ENCODE data around the gene PTHLH.

PTHLH gene

DNA sequence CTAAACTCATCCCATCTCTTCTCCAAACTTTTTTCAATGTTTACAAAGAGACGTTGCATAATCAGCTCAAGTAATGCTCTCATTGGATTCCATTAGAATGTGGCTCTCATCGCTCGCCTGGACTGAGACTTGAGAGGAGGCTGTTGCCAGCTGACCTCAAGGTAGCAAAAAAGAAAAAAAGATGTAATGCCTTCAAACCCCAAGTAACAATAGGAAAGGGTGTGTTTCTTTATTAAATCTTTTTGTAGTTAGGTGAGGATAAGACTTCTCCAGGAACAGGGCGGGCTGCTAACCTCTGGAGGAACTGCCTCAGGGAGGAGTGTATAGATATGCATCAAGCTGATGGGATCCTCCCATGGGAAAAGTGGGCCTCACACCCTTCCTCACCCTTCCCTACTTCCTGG lies 956 bp upstream of the PTHLH start:
- no peak for DNase-seq

DNA sequence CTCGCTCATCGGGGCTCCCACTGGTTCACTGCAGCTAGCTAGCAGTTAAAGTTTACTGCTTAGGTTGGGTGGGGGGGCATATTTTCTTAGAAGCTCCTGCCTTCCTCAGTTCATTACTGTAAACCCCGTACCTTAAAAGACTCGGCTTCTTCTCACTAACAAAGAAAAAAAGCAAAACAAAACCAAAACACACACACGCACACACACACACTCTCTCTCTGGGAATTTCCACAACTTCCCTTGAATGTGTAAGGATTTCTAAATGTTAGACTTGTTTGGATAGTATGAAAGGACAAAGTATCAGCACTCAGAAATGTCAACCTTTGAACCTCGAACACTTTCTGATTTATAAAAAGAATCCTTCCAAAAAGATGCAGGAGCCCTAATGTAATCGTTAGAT lies 927 bp downstream of the PTHLH start:
- no peak for DNase-seq

DNA sequence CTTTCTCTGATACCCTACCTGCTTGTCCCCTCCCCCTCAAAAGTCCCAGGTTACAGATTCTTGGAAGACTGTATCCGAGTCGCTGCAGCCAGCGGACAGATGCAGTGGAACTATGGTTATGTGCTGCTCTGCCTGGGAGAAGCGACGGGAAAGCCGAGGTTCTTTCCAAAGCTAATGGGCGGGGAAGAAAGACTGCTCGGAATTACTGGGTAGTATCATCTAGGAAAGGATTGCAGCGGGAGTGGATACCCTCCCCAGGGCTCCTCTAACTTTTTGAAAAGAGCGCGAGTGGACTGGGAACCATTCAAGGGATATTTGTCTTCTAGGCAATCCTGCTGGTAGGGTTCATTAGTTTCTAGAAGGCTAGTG lies 1.4 kb downstream of the PTHLH start:
- no peak for DNase-seq

DNA sequence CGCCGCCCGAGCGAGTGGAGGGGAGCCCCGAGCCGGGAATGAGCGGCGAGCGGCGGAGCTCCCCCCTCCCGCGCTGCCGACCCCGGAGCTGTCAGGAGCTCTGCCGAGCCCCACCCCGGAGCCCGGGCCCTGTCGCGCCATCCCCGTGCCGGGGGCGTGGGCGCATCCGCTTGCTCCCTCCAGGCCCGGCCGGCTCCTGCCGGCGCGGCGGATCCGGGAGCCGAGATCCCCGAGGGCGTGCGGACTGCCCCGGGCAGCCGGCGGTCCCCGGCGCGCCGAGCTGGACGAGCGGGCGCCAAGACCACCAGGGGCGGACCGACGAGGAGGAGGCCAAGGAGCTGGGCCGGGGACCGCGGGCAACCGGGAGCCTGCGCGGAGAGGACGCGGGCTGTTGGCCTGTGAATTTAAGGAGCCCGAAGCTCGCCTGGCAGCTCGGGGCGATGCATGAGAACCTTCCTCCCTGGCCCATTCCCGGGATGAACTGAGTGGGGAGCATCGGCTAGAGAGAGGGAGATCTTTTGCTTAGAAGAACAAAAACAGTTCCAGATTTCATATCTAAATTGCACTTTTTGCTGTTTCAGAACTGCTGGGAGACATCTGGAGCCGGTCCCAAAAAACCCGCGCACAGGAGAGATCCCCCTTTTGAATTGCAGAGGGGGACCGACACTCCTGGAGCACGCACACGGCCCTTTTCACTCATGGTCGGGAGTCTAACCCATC lies 2.0 kb downstream of the PTHLH start:
- no peak for DNase-seq

DNA sequence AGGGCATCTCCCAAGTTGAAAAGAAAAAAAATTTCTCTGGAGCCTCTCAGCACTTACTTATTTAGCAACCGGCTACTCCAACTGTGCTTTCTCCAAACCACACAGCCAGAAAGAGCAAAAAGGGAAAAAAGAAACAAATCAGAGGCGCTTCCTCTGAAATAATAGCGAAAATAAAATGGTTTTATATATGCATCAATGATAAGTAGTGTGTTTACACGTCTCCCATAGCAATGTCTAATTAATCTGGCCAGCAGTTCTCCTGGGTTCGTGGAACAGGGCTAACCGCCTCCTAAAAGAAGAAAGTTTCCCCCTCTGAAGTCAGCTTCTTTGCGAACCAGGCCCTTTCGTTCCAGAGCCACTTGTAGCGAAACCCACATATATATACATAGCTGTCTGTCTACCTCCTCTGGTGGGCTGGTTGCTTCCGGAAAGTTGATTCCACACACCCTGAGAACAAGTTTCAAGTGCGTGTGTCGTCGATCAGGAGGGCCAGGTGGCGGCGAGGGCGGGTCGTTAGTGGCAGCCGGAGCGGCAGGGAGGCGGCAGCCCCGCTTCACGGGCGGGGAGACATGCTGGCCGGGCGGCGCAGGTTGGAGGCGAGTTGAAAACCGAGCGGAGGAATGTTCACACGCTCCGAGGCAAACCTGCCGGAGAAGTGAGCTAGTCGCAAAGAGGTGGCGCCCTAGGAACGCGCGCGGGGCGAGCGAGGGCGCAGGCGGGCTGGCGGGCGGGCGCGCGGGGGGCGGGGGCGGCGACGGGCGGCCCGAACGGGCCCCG lies 2.7 kb downstream of the PTHLH start:
- DNase-seq, result no peak

DNA sequence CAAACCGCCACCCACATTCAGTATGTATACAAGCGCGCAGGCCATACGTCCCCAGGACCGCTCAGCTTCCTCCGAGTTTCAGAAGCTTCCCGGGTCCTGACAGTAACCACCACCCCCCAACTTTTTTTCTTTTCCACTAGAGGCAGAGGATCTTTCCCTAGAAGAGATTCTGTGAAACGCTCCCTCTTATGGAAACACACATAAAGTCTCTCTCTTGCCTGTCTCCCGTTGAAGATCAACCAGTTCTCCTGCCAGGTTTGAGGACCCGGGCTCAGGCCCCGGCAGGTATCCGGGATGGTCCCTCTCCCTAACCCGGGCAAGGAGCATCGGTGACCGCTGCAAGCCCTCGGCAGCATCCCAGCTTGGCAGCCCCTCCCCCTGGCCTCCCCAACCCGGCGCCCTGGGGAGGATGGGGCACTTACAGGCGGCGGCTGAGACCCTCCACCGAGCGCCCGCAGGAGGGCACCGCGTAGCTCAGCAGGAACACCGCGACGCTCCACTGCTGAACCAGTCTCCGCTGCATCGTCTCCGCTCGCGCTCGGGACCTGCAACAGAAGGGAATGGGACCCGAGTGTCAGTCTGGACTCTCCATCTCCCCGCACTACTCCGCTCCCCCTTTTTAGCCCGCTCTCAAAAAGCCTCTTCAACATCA lies 3.4 kb downstream of the PTHLH start:
- no peak for DNase-seq

DNA sequence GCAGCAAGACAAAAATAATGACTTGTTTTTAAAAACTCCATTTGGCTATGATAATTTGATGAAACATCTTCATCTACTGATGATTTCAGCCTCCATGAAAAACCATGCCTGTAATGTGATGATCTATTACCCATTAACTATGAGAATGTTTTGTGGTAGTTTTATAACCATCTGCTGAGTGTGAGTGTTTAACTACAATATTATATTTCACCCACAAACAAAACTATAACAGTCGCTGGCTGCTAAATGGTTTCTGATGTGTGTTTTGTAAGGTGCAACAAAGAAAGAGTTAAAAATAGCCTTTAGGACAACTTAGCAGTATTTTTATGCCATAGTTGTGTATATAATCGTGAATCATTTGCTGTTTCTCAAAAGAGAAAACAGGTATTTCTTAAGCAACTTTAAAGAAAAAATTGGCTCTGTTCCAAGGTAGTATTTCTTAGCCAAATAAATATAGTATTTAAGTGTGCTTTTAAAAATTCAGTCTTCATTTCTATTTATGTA lies 4.9 kb downstream of the PTHLH start:
- DNase-seq, result no peak

DNA sequence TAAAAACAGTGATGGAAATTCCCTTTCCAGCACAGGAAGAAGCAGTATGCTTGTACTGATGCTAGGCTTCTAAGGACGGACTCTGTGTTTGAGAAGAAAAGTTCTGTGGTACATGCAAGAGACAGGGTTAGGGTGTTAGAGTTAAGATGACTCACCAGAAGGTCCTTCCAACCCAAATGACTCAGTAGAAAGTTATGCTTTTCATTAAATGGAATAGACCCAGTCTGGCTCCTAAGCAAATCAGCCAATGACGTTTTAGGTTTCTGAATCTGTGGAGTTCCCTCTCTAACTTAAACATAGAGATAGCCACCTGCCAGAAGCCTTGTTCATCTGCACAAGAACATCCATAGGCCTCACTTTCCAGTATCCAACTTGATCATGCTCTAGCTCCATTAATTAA lies 5.7 kb downstream of the PTHLH start:
- DNase-seq, result no peak

DNA sequence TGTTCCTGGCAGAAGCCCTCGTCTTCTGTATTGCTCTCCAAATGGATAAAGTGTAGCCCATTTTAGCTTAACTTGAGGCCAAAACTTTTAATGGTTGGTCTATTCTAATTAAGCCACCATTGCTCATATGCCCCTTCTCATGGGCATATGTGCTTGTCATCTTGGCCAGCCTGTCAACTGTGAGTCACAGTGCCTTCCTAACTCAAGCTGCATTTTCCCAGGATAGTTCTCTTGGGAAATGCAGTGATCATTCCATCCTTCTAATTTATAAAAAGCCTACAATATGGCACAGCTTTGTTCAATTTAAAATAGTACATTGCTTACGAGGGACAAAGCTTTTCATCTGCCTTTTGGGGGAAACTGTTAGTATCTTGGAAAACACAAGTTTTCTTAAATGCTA lies 6.6 kb downstream of the PTHLH start:
- DNase-seq, result no peak

DNA sequence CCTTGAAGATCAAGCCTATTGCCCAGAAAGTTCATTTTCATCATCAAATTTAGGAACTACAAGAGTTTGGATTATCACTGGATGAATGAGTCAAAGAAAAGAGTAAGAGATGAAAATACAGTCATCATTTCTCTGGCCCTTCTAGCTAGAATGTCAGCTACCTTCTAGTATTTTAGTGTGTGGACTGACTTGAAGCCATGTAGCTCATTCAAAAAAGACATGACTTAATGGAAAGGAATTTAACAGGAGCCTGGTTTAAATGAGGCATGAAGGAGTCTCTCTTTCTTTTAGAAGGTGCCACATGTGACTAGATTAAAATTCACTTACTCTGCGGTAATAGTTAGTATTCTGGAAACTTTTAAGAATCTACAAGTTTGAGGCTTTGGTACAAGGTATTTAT lies 7.1 kb downstream of the PTHLH start:
- no peak for DNase-seq

DNA sequence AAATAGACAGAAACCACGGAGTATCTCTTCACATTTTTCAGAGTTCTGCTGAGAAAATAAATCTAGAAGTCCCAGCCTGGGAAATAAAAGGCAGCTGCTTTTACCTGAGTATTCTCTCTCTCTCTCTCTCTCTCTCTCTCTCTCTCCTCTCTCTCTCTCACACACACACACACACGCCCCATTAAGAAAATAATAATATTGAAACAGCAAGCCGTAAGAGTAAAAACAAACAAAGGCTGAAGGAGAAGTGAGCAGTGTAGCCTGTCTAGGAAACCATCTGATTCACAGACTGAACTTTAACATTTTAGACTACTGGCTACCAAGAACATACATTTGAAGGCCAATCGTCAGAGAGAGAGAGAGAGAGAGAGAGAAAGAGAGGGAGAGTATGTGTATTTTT lies 8.4 kb downstream of the PTHLH start:
- no peak for DNase-seq

DNA sequence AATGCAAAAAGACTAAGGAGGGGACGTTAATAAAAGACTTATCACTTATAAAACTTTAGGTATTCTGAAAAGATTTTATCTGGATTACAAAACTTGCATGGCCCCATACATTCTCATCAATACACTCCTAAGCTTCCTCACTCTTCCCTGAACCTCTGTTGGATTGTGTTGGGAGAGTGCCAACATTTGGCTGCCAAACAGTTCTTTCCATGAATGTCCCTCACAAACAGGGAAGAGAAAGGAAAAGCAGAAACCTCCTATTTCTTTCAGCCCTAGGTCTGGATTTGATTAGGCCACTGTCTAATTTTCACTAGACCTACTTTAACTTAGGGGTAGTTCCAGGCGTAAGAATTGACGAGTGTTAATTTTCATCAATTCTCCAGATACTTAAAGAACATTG lies 11.7 kb downstream of the PTHLH start:
- DNase-seq, result no peak

DNA sequence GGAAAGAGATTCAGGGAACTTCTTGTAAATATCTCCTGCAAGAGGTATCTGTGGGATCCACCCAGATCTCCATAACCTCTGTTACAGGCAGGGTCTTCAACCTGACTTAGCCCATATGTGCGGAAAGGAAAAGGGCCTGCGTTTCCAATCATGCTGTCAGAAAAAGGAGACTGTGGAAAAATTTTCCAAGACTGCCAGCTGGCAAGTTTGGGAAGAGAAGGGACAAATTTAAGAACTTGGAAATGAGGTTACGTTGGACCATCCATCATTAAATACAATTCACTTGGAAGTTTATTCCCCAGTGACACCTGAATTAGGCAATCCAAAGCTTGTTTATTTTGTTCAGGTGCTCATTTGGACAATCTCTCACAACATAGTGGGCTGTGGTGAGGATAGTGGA lies 13.9 kb downstream of the PTHLH start:
- no peak for DNase-seq

DNA sequence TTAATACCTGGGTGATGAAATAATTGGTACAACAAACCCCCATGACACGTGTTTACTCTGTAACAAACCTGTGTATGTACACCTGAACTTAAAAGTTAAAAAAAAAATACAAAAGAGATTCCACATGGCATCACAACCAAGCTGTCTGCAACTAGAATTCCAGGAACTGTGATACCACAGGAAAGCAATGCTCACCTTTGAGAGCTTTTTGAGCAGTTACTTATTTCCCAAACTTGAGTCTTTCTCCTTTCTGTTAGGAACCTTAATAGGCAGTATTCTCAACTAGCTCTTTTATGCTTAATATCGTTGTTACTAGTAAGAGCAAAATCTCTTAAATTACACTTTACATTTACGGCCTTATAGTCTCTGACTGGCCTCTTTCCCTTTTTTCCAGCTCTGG lies 15.2 kb downstream of the PTHLH start:
- no peak for DNase-seq

DNA sequence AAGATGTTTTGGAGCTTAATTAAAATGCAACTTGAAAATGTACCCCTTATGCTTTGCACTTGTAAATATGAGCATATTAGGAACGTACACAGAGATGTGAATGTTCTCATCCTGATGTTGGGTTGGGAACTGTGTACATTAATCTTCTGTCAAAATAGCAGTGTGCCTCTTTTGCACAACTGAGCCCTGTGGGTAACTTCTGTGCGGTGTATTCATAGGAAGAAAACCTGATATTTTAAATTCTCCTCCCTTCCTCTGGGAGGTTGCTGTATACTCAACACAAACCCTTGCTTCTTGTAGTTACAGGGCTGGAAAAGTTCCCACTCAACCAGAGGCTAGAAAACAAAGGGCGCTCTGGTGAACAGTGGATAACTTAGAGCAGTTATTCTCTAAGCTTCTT lies 18.7 kb downstream of the PTHLH start:
- DNase-seq, result no peak

DNA sequence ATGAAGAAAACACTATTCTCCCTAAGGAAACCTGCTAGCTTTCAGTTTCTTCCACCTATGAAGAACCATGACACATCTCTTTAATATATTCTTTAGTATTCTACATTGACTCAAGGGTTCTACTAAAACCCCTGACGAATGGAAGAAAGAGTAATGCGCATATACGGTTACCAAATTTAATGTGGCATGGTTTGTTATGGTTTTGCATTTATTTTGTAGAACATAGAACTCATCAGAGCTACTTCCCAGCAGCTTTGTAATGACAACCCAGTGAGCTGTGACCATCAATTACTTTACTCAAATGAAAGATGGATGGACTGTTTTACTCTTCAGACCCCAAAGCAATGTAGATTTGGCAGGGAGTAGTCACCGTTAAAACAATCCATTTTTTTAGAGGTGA lies 19.2 kb downstream of the PTHLH start:
- DNase-seq, result no peak

DNA sequence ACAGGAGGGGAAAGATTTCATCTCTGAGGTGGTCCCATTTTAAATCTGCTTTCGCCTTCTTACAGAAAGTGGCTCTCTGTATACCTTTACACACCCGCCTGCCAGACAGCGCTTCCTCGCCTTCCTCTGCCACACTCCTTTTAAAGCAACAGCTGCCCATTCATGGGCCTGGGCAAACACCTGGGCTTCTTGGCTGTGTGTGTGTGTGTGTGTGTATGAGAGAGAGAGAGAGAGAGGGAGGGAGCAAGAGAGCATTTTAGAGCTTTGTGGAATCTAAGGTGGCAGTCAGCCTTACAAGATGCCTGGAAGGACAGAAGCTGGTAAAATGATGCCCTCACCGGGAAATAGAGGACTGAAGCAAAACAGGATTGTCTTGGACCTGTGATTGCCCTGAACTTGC lies 20.0 kb downstream of the PTHLH start:
- no peak for DNase-seq

DNA sequence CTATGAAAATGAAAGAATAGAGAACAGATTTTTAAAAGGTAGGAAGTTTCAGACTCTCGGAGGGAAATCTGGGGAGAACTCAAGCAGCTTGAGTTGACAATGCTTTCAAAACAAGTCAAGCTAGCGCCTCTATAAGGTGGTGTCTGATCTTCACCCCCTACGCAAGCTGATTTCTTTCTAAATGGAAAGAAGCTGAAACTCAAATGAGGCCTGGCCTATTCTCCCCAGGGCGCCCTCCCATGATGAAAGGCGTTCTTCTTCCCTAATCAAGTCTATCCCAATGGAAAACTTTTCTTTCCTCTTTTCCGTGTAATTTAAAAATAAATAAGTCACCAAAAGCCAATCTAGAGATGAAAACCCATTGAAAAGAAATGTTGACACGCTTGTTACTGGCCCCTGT lies 20.6 kb downstream of the PTHLH start:
- DNase-seq, result no peak

DNA sequence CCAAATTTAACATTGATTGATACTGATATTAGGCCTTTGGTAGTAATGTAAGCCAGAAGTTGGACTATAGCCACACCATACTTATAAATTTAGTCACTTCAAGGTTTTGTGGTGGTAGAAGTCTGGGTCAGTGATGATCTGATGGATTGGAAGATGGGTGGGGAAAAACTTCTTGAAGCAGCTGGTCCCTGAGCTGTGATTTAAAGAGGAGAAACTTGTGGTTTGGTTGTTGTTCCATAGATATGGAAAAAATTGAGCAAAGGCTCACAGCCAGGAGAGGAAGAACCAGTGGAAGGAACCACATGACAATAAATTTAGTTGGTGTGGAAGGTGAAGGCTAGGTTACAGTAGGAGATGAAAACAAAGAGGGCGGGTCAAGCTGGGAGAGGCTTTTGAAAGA lies 26.1 kb downstream of the PTHLH start:
- DNase-seq, result no peak

DNA sequence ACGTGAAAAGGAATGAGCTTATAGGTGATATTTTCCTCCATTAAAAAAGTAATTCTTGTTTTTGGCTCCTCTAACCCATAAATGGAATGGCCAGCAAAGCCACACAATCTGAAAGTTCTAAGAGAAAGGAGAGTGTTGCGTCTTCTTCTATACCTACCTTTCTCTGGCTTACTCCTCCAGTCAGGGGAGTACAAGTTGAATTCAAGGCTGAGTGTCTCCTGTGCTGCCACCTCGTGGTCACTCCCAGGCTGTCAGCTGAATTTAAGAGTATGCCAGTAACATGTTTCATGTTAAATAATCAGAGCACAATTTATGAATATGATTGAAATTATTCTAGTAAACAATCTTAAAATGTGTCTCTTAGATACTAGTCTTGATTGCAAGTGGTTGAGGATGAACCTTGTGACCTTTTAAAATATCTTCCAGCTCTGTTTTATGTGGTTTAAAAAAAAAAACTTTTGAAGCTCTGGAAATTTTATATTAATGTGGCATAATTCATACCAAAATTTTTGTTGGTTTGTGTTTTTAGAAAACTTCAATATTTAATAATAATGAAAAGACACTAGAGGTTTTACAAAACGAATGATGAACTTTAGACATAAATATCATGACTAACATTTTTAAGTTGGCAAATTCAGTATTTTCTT lies 31.7 kb downstream of the PTHLH start:
- peak; percentile 53 for DNase-seq

DNA sequence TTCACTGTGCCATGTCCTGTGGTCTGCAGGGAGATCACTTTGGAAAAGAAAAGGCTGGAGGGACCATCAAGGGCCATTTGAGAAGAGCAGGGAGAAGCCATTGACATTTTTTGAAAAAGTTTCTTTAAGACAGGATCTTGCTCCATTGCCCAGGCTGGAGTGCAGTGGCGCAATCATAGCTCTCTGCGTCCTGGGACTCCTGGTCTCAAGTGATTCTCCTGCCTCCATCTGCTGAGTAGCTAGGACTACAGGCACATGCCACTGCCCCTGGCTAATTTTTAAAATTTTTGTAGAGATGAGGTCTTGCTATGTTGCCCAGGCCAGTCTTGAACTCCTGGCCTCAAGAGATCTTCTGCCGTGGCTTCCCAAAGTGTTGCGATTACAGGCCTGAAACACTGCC lies 32.3 kb downstream of the PTHLH start:
- no peak for DNase-seq

DNA sequence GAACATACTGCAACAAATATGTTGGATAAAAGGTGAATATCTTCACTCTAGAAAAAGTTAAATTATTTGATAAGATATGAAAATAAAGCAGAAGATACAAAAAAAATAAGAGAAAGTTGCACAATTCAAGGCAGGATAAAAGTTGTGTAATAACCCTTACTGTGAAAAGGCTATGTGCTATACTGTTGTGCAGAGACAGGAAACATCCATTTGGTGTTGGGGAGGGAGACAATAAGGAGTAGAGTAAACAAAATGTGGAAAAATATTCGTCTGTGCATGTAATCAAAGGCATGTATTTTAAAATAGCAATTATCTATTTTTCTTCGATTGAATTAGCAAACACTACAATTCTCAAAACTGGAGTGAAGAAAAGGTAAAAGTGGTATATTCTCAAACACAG lies 34.8 kb downstream of the PTHLH start:
- no peak for DNase-seq

DNA sequence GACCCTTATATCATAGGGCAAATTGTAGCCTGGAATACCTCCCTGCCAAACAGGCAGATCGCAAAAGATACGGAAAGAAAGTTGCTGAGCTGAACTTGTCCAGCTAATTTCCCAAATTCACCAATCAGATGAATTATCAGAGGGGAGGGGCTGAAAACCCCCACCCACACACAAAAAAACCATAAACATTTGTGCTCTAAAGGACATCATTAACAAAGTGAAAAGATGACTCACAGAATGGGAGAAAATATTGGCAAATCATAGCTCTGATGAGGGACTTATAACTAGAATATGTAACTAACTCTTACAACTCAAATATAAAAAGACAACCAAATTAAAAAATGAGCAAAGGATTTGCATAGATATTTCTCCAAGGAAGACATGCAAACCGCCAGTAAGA lies 36.3 kb downstream of the PTHLH start:
- DNase-seq, result no peak

DNA sequence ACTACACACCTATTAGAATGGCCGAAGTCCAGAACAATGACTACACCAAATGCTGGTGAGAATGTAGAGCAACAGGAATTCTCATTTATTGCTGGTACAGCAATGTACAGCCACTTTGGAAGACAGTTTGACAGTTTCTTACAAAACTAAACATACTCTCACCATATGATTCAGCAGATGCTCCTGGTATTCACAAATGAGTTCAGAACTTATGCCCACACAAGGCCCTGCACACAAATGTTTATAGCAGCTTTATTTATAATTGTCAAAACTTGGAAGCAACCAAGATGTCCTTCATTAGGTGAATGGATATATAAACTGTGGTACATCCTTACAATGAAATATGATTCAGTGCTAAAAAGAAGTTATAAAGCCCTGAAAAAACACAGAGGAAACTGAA lies 38.3 kb downstream of the PTHLH start:
- no peak for DNase-seq
